Osteoblast (primary cell): ENCODE results near the gene SP140. TPM values are rescaled to one million over a fixed set of nuclear protein-coding genes. Genes with fewer than 3 reads are reported as not detected.

ENCODE experiments used
- DNase-seq: peaks from one replicate; pipeline ENCODE4 v3.0.0; 2011; ENCODE audit warnings: low spot score, mixed read lengths; ENCODE audit not compliant: insufficient read length; ENCODE audit errors: missing footprints
- H2AFZ ChIP-seq: 2 replicates; pipeline ENCODE4 v1.6.0; 2011; ENCODE audit warnings: mild to moderate bottlenecking, low read length
- H3K27ac ChIP-seq: 2 replicates; pipeline ENCODE4 v1.5.1; 2011; ENCODE audit warnings: mild to moderate bottlenecking, low read depth, low read length, moderate library complexity
- H3K27me3 ChIP-seq: 2 replicates; pipeline ENCODE4 v1.6.0; 2012; ENCODE audit warnings: mild to moderate bottlenecking, control low read depth, inconsistent platforms, low read length, moderate library complexity; ENCODE audit not compliant: insufficient read depth
- H3K36me3 ChIP-seq: 2 replicates; pipeline ENCODE4 v1.5.1; 2011; ENCODE audit warnings: mild to moderate bottlenecking, low read length, control low read depth, moderate library complexity; ENCODE audit not compliant: insufficient read depth
- H3K4me1 ChIP-seq: 2 replicates; pipeline ENCODE4 v1.5.1; 2011; ENCODE audit warnings: mild to moderate bottlenecking, low read length, control low read depth, moderate library complexity; ENCODE audit not compliant: insufficient read depth
- H3K4me2 ChIP-seq: 2 replicates; pipeline ENCODE4 v1.6.0; 2011; ENCODE audit warnings: mild to moderate bottlenecking, low read length; ENCODE audit not compliant: insufficient read depth
- H3K4me3 ChIP-seq: fragments of 200-600 bp; sonication (generic); 3 replicates; pipeline ENCODE4 v1.5.1; 2012; ENCODE audit warnings: mild to moderate bottlenecking, low read length, inconsistent platforms; ENCODE audit not compliant: insufficient read depth
- H3K79me2 ChIP-seq: 2 replicates; pipeline ENCODE4 v1.6.0; 2012; ENCODE audit warnings: mild to moderate bottlenecking, low read length, control low read depth, inconsistent platforms; ENCODE audit not compliant: insufficient read depth
- H3K9me3 ChIP-seq: 2 replicates; pipeline ENCODE4 v1.5.1; 2011; ENCODE audit warnings: low read depth, low read length, control low read depth
- H4K20me1 ChIP-seq: 2 replicates; pipeline ENCODE4 v1.6.0; 2012; ENCODE audit warnings: mild to moderate bottlenecking, low read length, control low read depth; ENCODE audit not compliant: insufficient read depth
- CTCF ChIP-seq: IDR thresholded peaks from 2 replicates; pipeline ENCODE4 v1.5.1; 2011; ENCODE audit warnings: mild to moderate bottlenecking, low read depth, low read length, moderate library complexity; ENCODE audit errors: extremely low read depth
- total RNA-seq: library from RNA; depleted of rRNA; stranded (reverse); fragments of >200 nt; gene quantifications from 2 replicates; pipeline ENCODE4 v1.2.3, GENCODE V29; 2012

Gene SP140
- total RNA-seq, 1 donor: 0.36 TPM

DNA sequence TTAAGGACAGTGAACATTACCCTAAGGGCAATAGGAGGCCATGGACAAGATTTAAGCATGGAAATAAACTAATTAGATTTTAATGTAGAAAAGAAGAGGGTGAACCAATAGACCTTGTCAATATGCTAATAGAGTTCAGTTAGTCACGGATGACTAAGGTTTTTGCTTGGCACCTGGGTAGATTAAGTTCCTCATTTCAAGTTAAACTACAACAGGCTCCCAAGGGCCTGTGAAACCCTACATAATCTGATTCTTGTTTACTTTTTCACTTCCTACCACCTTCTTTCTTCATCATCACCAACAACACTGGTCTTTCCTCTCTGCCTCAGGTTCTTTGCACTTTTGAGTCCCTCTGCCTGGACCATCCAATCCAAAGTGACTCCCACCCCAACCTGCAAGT, 20.5 kb upstream of the SP140 start:
- no peak overlapping the region for H2AFZ ChIP-seq
- H3K4me1 ChIP-seq: no peaks in the 10 kb centered on the region
- no peak overlapping the region for H3K4me2 ChIP-seq
- H4K20me1 ChIP-seq: no peaks in the 10 kb centered on the region
- H3K27ac ChIP-seq: no peak overlapping the region
- H3K9me3 ChIP-seq: no peaks in the 10 kb centered on the region
- no peak overlapping the region for H3K4me3 ChIP-seq
- no peak for DNase-seq
- H3K27me3 ChIP-seq: no peaks in the 10 kb centered on the region
- peaks cover 39% of the 10 kb centered on the region for H3K36me3 ChIP-seq
- TF ChIP-seq CTCF: no peak
- H3K79me2 ChIP-seq: no peaks in the 10 kb centered on the region

- Histone ChIP-seq H3K27ac (no peak overlapping the region), H3K36me3 (peaks cover 35% of the 10 kb centered on the region), H3K9me3 (no peaks in the 10 kb centered on the region), H2AFZ (no peak overlapping the region), H3K4me3 (no peak overlapping the region), H3K4me1 (no peaks in the 10 kb centered on the region), H4K20me1 (no peaks in the 10 kb centered on the region), H3K79me2 (no peaks in the 10 kb centered on the region), H3K4me2 (no peak overlapping the region), H3K27me3 (no peaks in the 10 kb centered on the region)
- no peak for DNase-seq
- no peak for TF ChIP-seq CTCF
Measured at GRCh38 chr2:230205721-230206120, 19.8 kb upstream of the SP140 start.

DNA sequence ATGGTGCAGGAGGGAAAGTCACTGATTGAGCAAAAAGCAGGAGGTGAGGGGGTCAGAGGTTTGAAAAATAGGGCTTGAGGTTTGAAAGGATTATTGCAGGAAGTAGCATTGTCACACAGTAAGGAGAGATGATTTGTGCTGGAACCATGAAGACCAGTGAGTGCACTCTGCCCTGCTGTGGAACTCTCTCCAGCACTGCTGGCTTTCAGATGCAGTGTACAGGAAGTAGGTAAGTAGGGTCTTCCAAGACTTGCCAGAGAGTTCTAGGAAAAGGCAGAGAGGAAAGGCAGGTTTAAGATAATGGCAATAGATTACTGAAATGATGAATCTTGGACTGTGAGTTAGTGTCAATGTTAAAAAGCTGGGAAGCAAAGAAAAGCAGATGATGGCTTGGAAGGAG, 17.0 kb upstream of the SP140 start:
- H2AFZ ChIP-seq: no peak overlapping the region
- H3K4me2 ChIP-seq: no peak overlapping the region
- no peak overlapping the region for H3K4me3 ChIP-seq
- no peaks in the 10 kb centered on the region for H3K9me3 ChIP-seq
- H3K27me3 ChIP-seq: no peaks in the 10 kb centered on the region
- TF ChIP-seq CTCF: no peak
- no peak for DNase-seq
- H3K36me3 ChIP-seq: peaks cover 50% of the 10 kb centered on the region
- no peaks in the 10 kb centered on the region for H3K4me1 ChIP-seq
- H3K27ac ChIP-seq: no peak overlapping the region
- no peaks in the 10 kb centered on the region for H4K20me1 ChIP-seq
- H3K79me2 ChIP-seq: no peaks in the 10 kb centered on the region

GRCh38 chr2:230209422-230210051, 16.0 kb upstream of the SP140 start:
- no peaks in the 10 kb centered on the region for H3K27me3 ChIP-seq
- no peak overlapping the region for H2AFZ ChIP-seq
- no peaks in the 10 kb centered on the region for H3K9me3 ChIP-seq
- no peaks in the 10 kb centered on the region for H4K20me1 ChIP-seq
- no peak overlapping the region for H3K4me3 ChIP-seq
- H3K36me3 ChIP-seq: peaks cover 51% of the 10 kb centered on the region
- H3K4me1 ChIP-seq: no peaks in the 10 kb centered on the region
- no peak overlapping the region for H3K4me2 ChIP-seq
- H3K27ac ChIP-seq: no peak overlapping the region
- TF ChIP-seq CTCF: no peak
- no peak for DNase-seq
- no peaks in the 10 kb centered on the region for H3K79me2 ChIP-seq
